ENCODE data around the gene TNFRSF8. TPM values are rescaled to one million over a fixed set of nuclear protein-coding genes. Genes with fewer than 3 reads are reported as not detected.
A peak's percentile ranks its signal among the peaks of the same experiment; 100 is the strongest.

TNFRSF8 gene
- total and polyA plus RNA-seq, 9 of the 15 experiments (the other 6 are each of a cell fraction or from before 2014, with no cell fraction given) = 3.5 to 38.4 (median 17.1) TPM

DNA sequence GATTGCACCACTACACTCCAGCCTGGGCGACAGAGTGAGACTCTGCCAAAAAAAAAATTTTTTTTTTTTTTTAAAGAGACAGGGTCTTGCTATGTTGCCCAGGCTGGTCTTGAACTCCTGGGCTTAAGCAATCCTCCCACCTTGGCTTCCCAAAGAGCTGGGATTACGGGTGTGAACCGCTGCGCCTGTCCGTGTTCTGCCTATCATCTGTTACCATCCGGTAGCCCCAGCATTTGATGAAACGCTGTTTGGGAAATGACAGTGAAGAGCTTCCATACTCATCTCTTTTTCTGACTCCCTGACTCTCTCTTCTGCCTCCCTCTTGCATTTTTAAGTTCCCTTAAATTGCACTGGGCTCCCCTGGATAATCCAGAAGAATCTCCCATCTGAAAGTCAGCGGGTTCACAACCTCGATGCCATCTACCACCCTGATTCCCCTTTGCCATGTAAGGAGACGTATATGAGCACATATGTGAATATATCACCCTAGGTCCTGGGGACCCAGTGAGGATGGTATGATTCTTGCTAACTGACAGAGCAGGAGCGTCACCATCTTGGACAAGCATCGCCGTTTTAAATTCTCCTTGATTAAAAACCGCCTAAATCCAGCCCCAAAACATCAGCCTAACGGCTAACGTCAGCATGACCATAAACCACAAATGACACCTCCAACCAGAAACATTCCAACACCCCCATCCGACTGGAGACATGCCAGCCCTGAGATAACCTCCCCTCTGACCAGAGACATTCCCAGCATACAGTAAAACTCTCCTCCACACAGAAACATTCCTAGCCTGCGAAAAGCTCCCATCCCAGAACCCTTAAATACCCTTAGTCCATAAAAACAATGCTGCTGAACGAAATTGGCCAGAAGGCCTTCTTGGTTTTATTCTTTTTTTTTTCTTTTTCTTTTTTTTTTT lies 12.4 kb downstream of the TNFRSF8 start (continued):
- TF ChIP-seq, protein P1, sequence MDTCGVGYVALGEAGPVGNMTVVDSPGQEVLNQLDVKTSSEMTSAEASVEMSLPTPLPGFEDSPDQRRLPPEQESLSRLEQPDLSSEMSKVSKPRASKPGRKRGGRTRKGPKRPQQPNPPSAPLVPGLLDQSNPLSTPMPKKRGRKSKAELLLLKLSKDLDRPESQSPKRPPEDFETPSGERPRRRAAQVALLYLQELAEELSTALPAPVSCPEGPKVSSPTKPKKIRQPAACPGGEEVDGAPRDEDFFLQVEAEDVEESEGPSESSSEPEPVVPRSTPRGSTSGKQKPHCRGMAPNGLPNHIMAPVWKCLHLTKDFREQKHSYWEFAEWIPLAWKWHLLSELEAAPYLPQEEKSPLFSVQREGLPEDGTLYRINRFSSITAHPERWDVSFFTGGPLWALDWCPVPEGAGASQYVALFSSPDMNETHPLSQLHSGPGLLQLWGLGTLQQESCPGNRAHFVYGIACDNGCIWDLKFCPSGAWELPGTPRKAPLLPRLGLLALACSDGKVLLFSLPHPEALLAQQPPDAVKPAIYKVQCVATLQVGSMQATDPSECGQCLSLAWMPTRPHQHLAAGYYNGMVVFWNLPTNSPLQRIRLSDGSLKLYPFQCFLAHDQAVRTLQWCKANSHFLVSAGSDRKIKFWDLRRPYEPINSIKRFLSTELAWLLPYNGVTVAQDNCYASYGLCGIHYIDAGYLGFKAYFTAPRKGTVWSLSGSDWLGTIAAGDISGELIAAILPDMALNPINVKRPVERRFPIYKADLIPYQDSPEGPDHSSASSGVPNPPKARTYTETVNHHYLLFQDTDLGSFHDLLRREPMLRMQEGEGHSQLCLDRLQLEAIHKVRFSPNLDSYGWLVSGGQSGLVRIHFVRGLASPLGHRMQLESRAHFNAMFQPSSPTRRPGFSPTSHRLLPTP (IDR thresholded peaks at IDR 0.05; ENCODE audit: borderline replicate concordance, extremely low read depth, insufficient read length) = no peak
- TF ChIP-seq PATZ1 (CRISPR knock-in tag; IDR thresholded peaks at IDR 0.05; ENCODE audit: borderline replicate concordance) (peak; percentile 98), ZNF165 (CRISPR knock-in tag; IDR thresholded peaks at IDR 0.05; ENCODE audit: borderline replicate concordance) (peak; percentile 99), CLOCK (CRISPR knock-in tag; IDR thresholded peaks at IDR 0.05; ENCODE audit: borderline replicate concordance) (peak; percentile 90; the same call in 1 of the 2 replicates), HCFC1 (IDR thresholded peaks at IDR 0.05; ENCODE audit: low read depth, low read length) (no peak; the same call in 1 of the 2 replicates), EZH2 (IDR thresholded peaks at IDR 0.05; ENCODE audit: borderline replicate concordance, low read depth, low read length) (no peak), FOXJ2 (tag; IDR thresholded peaks at IDR 0.05) (no peak), CREB1 (IDR thresholded peaks at IDR 0.05) (peak; percentile 26; the same call in 1 of the 2 replicates), CREB1 (CRISPR knock-in tag; IDR thresholded peaks at IDR 0.05) (0 out of 2 replicates have a peak, but pooled peaks have one; percentile 53), KLF13 (tag; IDR thresholded peaks at IDR 0.05; ENCODE audit: borderline replicate concordance, low read depth) (peak; percentile 93), CEBPG (CRISPR knock-in tag; IDR thresholded peaks at IDR 0.05) (no peak), CEBPG (tag; conservative IDR thresholded peaks at IDR 0.05 in 1 of 2, IDR thresholded peaks at IDR 0.05 in 1 of 2) (peak in 1 of 2 experiments; percentile 21; a peak in 1 of 4 replicates), SAFB2 (IDR thresholded peaks at IDR 0.05; ENCODE audit: borderline replicate concordance, low read depth, low read length, severe bottlenecking) (no peak)
- TF ChIP-seq, protein P2, sequence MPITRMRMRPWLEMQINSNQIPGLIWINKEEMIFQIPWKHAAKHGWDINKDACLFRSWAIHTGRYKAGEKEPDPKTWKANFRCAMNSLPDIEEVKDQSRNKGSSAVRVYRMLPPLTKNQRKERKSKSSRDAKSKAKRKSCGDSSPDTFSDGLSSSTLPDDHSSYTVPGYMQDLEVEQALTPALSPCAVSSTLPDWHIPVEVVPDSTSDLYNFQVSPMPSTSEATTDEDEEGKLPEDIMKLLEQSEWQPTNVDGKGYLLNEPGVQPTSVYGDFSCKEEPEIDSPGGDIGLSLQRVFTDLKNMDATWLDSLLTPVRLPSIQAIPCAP (CRISPR knock-in tag; IDR thresholded peaks at IDR 0.05; ENCODE audit: borderline replicate concordance) = no peak
- TF ChIP-seq, protein P3, sequence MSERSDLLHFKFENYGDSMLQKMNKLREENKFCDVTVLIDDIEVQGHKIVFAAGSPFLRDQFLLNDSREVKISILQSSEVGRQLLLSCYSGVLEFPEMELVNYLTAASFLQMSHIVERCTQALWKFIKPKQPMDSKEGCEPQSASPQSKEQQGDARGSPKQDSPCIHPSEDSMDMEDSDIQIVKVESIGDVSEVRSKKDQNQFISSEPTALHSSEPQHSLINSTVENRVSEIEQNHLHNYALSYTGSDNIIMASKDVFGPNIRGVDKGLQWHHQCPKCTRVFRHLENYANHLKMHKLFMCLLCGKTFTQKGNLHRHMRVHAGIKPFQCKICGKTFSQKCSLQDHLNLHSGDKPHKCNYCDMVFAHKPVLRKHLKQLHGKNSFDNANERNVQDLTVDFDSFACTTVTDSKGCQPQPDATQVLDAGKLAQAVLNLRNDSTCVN (CRISPR knock-in tag; IDR thresholded peaks at IDR 0.05) = peak; percentile 99
